Hepatocyte (in vitro differentiated cells): ENCODE measurements around the gene SNX18.

Experiments used
- EZH2 ChIP-seq: fragments of 200-600 bp; sonication (generic); IDR thresholded peaks from 2 replicates; pipeline ENCODE4 v1.6.1; 2016; ENCODE audit warnings: antibody characterized with exemption, mild to moderate bottlenecking, borderline replicate concordance
- EZH2phosphoT487 ChIP-seq: fragments of 200-600 bp; sonication (generic); IDR thresholded peaks from one replicate; pipeline ENCODE4 v1.6.1; 2018; ENCODE audit warnings: antibody characterized with exemption, mild to moderate bottlenecking, low read depth, moderate library complexity; ENCODE audit not compliant: unreplicated experiment, severe bottlenecking

GRCh38 chr5:54518818-54519508 is 1.4 kb downstream of the SNX18 start:
- TF ChIP-seq EZH2 (no peak), EZH2phosphoT487 (no peak)
